ENCODE data around the gene CD84.
"Not testable (repeated sequence)": the region's sequence is repeated elsewhere in the genome, so short reads cannot be mapped to it uniquely, and the experiment has no call there.

CD84 gene

DNA sequence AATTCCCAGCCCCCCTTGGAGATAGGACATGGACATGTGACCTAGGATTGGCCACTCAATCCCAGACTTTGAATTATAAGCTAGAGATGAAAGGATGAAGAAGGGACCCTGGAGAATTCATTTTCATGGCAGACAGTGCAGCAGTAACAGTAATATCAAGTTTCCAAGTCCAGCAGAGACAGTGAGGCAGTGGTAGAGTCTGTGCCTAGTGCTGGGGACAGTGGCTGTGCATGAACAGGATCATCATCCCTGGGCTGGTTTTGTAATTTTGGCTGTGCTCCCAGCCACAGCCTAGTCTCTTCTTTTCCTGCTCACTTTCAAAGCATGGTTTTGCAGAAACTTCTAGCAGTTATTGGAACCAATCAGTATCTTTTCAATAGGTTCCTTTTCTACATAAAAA lies 29.6 kb upstream of the CD84 start:
- no peak for DNase-seq (ENCODE audit: low read depth in 2 of 2)

DNA sequence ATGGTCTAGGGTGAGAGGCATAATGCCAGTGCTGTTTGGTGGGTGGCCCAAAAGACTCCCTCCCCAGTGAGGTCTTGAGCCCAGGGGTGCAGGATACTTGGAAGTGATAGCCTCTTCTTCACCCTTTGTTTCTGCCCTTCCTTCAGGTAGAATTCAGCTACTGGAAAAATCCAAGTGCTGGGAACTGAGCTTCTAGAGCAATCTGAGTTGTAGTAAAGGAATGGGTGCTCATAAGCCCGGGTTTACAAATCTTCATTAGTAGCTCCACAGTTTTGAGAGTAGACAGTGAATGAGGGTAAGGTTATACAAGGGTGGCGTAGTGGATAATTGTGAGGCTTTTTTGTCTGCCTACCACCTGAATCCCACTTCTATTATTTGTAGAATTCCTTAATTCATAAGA lies 29.2 kb upstream of the CD84 start:
- DNase-seq (ENCODE audit: low read depth in 2 of 2): no peak

DNA sequence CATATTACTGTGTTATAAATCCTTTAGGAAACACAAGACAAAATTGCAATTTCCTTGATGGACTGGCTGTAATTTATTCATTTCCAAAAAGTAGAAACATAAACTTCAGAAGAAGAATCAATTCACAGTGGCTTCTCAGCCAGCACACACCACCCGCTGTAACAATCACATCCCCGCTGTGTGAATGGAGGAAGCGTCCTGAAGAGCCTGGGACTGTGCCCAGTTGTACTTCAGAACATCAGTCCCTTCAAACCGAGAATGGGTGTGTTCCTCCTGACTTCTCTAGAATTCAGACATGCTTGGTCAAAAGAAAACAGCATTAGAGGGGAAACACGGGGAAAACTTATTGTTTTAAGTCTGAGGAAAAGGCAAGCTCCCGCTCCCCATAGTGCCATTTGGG lies 28.8 kb upstream of the CD84 start:
- DNase-seq (ENCODE audit: low read depth in 2 of 2): no peak

DNA sequence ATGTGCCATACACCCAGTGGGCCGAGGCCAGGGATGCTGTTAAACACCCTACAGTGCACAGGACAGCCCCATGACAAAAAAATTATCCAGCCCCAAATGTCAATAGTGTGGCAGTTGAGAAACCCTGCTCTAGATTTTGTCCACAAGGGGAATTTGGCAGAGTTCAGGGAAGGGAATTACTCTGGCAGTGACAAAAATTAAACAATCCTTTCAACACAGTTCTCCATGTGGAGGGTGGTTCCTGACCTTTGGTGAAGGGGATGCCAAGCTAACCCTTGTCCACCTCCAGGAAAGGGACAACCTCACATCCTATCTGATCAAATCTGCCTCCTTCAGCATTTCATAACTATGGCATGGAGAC lies 28.4 kb upstream of the CD84 start:
- no peak for DNase-seq (ENCODE audit: low read depth in 2 of 2)

DNA sequence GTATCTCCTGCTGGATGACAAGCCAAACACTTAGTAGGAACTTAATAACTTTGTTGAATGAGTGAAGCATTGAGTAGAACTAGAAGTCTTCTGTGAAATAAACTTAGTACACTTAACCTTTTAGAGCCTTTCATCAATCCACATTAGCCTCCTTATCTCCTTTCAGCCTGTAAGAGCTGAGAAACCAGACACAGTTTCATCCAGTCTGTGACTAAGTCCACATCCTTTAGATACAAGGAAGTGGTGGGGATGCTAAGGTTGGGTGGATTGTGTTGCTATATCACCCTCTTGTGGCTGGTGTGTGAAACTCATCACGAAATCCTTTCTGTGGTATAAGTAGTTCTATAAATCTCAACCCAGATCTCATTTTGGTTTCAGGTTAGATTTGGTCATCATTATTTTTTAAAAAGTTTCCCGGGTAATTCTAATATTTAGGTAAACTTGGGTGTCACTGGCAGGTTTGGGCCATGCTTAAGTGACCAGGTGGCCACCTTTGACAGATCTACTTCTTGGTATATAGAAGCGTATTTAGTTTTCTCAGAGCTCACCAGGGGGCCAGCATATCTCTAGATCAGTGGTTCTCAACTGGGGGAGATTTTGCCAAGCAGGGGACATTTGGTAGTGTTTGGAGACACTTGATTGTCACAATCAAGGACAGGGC lies 27.8 kb upstream of the CD84 start:
- no peak for DNase-seq (ENCODE audit: low read depth in 2 of 2)

DNA sequence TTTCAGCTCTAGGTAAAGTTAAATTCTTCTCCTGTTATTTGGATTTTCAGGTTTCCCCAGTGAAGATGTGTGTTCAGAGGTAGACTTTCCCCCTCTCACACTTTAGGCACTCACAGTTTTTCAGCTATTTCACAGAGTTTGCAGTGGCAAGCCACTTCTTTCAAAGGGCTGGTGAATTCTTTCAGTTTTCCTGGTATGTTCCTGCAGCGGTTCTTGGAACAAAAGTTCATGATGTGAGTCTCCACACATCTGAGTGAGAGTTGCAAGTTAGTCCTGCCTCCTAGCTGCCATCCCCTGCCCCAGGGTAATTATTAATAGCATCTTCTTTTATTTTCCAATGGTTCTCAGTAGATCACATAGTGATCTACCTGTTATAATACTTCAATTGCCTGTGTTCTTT lies 27.3 kb upstream of the CD84 start:
- no peak for DNase-seq (ENCODE audit: low read depth in 2 of 2)

DNA sequence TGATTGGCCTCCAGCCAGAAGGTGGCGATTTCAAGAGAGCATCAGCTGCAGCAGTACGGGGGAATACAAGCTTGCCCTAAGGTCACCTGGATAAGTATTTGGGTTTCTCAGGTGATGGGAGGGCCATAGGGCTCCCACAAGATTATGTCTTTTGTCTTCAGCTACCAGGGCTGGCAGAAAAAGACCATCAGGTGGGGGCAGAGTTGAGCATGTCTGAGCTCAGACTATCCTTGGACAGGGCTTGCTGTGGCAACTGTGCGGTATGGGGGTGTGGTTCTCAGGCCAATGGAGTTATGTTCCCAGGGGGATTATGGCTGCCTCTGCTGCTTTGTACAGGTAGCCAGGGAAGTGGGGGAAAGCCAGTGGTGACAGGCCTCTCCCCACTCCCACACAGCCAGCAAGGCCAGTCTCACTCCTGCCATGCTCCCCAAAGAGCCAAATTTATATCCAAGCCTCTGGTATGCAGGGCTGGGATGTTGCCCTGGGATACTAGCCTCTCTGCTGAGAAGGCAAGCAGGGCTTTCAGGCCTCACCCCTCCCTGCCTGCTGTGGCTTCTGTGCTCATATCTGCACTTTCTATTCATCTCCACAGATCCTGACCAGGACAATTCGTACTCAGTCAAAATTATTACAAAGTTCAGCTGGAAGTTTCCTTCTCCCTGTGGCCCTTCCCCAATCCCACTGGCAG lies 26.6 kb upstream of the CD84 start:
- DNase-seq (ENCODE audit: low read depth in 2 of 2): no peak

DNA sequence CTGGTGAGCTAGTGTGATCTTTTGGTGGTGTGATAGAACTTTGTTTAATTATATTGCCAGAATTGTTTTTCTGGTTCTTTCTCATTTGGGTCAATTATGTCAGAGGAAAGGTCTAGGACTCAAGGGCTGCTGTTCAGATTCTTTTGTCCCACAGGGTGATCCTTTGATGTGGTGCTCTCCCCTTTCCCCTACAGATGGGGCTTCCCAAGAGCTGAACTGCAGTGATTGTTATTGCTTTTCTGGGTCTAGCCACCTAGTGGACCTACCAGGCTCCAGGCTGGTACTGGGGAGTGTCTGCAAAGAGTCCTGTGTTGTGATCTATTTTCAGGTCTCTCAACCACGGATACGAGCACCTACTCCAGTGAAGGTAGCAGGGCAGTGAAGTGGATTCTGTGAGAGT lies 25.9 kb upstream of the CD84 start:
- no peak for DNase-seq (ENCODE audit: low read depth in 2 of 2)

DNA sequence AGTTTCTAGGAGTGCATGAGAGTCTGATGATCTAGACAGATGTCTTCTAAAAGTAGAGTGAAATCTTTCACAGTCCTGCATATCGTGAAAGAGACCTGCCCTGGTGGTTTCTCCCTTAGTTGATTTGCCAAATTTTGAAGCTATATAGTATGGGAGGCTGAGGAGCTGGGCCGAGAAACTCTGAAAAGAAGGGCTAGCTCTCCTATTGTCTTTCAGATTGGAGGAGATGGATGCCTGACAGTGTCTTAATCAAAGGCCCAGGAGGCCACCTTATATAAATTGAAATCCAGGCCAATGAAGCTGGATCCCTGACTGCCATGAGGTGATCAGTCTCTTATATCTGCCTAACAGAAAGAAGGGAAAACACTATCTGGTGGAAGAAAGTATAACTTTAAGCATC lies 18.4 kb upstream of the CD84 start:
- DNase-seq (ENCODE audit: low read depth in 2 of 2): no peak

DNA sequence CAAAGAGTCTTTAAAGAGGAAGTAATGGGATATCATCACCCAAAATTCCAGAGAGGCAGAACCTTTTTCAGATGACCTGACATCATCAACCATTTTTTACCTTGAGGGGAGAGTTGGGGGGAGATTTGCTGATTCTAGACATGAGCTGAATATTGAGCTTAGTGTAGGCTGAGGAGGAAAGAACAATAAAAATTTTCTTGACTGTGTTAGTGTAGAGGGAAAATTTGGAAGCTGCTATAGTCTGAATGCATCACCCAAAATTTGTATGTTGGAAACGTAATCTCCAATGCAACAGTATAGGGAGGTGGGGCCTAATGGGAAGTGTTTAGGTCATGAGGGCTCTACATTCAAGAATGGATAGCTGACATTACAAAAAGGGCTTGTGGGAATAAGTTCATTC lies 17.8 kb upstream of the CD84 start:
- no peak for DNase-seq (ENCODE audit: low read depth in 2 of 2)

DNA sequence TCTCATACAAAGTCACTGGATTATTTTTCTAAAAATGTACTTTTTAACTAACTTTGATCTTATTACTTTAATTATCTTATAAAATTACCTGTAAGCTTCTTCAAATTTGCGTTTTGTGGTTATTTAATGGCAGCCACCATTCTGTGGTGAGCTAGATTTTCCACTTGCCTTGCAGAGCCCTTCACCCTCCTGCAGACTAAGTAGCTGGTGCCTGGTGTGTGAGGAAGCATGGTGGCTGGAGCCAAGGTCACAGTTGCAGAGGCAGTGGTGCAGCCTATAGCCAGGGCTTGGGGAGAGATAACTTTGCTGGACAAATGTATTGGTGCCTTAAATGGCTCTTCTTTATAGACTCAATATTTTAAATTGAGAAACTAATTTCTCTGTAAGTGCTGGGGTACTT lies 11.2 kb upstream of the CD84 start:
- no peak for DNase-seq (ENCODE audit: low read depth in 2 of 2)

DNA sequence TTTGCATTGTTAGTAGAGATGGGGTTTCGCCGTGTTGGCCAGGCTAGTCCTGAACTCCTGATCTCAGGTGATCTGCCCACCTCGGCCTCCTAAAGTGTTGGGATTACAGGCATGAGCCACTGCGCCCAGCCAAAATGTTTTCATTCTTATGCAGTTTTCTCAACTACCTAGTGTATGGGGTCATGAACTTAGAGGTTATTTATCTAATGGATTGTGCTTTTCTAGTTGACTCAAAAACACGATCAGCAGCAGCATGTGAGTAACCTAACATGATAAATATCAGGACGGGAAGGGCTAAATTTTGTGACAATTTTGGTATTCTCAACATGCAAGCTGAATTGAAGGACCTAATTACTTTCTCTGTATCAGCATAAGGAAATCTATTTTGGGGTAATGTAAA lies 9.2 kb upstream of the CD84 start:
- no peak for DNase-seq (ENCODE audit: low read depth in 2 of 2)

DNA sequence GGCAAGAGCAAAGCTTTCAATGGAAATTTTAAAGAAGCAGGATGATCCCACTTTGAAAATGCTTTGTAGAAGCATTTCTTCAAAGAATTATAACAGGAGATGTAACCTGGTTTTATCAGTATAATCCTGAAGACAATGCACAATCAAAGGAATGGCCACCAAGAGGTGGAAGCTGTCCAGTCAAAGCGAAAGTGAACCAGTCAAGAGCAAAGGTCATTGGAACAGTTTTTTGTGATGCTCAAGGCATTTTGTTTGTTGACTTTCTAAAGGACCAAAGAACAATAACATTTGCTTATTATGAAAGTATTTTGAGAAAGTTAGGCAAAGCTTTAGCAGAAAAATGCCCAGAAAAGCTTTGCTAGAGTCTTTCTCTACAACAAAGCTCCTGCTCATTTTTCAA lies 5.5 kb upstream of the CD84 start:
- DNase-seq (ENCODE audit: low read depth in 2 of 2): no peak

DNA sequence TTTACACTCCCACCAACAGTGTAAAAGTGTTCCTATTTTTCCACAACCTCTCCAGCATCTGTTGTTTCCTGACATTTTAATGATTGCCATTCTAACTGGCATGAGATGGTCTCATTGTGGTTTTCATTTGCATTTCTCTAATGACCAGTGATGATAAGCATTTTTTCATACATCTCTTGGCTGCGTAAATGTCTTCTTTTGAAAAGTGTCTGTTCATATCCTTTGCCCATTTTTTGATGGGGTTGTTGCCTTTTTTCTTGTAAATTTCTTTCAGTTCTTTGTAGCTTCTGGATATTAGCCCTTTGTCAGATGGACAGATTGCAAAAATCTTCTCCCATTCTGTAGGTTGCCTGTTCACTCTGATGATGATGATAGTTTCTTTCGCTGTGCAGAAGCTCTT lies 3.7 kb upstream of the CD84 start:
- DNase-seq (ENCODE audit: low read depth in 2 of 2): not testable (repeated sequence)

DNA sequence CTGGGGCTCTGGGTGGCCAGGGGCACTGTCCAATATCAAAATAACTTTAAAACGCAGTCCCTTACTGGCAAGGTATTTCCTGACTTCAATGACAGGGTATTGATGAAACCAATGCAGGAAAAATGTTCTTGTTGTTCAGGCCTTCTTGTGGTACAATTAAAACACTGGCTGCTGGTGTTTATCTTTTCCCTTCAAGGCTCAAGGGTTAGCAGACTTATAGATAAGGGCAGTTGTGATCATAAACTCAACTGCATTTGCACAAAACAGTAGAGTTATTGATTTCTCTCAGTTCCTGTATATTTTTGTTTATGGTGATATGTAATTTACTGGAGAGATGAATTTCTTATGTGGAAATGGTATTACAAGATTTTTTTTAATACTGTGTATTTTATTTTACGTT lies 2.7 kb upstream of the CD84 start:
- no peak for DNase-seq (ENCODE audit: low read depth in 2 of 2)

DNA sequence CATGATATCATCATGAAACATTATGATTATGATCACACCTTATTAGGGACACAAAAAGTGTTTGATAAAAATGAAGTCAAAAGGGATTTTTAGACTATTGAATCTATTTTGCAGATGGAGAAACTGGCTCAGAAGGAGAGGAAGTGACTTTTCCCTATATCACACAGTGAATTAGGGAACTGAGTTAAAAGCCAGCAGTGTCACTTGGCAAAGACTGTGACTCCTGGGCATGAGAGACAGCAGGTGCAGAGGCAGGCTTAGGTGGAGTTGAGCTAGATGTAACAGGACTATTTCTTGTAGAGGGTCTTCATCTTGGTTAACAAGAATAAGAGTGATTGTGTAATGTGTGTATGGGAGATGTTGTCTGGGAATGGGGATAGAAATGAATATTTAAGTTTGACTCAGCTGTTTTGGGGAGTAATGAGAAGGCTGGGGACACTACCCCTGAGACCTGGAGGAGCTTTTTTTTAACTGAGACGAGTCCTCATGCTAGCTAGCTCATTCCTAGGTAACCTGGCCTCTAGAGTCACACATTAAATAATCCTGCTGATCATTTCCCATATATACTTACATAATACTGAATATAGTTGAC lies 1.0 kb upstream of the CD84 start:
- DNase-seq (ENCODE audit: low read depth in 2 of 2): no peak

DNA sequence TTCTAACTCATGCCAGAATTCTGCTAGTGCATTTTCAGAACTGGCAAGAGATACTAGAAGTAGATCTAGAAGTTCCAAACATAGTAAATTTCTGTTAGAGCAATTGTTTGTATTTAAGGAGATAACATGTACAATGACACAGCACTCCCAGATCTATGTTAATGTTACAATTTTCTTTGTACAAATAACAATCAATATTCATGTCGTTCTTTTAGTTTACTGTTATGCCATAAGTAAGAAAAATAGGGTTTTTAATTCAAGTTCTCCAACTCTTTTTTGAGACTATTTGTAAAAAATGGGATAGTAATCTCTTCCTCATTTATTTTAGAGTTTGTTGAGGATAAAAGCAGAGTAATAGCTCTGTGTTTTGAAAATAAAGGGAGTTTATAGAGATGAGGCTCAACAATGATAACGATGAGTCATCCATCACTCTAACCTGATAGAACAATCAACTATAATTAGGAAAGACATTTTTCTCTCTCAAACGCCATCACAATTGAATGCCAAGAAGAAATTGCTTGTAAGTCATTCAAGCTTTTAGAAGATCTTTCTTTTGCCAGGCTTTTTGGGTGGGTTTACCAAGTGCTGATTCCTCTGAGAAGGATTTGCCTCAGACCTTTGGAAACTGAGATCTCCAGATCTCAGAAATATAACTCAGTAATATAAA lies 638 bp downstream of the CD84 start:
- DNase-seq (ENCODE audit: low read depth in 2 of 2): no peak

DNA sequence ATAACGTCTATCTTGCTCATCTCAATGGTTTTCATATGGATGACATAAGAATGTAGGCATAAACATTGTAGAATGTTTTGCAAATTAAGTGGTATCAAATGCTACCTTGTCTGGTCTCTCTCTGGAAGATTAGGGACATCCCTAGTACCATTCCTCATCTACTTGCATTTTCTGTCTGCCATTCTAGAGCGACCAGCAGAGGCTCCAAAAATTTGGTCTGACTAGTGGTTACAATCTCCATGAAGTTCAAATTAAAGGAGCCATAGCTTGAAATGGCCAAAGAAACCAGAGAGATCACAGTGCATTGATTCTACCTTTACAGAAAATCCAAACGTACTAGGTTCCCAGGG lies 1.1 kb downstream of the CD84 start:
- no peak for DNase-seq (ENCODE audit: low read depth in 2 of 2)

DNA sequence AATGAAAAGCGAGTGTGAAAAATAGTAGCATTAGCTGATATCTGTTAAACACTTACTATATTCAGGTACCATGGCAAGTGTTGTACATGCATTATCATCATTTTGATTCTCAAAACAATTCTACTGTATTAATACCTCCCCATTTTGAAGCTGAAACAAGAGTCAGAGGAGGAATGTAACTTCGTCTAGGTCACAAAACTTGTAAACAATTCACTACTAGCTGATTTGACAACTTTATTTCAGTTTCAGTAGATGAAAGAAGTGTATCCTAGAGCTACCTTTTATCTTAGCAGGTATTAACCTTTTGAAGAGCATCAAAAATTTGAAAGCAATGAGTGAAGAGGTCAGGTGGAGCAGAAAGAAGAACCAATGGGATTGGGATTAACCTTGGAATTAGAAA lies 1.6 kb downstream of the CD84 start:
- DNase-seq (ENCODE audit: low read depth in 2 of 2): no peak

DNA sequence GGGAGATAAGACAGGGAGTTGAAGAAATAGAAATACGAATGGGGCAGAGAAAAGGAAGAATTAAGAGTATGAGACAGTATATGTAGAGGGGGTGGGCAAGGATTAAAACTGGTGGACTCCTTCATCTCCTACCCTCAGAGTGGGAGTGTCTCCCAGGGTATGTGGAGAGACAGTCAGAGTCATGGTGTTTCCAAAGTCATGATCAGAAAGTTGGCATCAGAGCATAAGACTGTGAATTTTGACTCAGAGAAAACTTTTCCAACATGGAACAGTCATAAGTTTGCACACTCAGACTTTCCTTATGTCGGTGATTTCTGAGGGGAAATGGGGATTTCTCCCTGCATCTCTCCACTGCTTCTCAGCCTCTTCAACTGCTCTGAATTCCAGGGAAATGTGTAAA lies 2.4 kb downstream of the CD84 start:
- DNase-seq (ENCODE audit: low read depth in 2 of 2): no peak

DNA sequence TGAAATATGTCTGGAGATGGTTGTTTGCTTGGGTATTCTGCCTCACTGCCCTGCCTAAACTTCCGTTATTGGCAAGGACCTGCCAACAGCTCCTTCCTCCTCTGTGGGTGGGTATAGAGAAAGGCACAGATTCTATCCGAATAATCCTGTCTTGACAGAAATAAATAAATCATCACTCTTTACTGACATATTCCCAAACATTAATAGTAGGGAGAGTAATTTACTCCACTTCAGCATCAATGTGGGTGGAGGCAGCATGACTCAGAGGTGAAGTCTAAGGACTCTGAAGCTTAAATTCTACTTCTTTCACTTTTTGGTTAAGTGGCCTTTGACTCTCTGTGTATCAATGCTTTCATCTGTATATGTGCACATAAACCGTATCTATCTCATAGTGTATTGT lies 2.9 kb downstream of the CD84 start:
- DNase-seq (ENCODE audit: low read depth in 2 of 2): peak in 1 of 2 donors; percentile 47

DNA sequence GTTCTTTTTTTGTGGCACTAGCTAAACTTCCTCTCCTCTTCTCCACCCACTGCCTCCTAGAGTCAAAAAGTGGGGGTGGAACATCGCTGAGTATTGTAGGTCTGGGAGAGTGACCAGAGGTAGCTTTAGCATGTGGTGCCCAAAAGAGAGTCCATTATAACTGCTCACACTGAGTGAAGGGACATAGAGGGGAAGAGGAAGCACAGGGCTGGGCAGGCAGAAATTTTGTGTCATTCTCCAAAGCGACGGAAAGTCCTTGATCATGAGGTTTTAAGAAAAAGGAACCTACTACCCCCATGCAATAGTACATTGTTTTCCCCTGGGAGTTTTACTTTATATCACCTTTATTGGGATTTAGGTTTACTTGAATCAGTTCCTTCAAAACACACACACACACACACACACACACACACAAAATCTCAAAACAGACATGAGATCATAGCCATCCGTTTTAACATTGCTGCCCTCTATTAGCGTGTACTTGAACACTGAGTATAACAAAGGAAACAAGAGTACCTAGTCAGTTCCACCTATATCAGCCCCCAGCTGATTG lies 4.1 kb downstream of the CD84 start:
- no peak for DNase-seq (ENCODE audit: low read depth in 2 of 2)

DNA sequence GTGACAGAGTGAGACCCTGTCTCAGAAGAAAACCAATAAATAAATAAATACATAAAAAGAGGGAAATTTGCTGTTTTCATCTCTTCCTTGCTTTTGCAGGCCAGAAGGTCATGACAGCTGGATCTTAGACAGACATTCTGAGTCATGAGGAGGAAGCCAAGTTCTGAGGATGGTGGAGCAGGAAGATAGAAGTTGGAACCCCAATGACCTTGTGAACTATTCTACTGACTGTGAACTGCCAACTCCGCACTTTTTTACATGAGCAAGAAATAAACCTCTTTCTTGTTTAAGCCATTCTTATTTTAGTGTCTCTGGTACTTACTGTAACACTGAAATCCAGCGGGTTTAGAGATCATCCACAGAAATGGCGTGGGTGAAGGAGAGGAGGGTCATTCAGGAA lies 8.5 kb downstream of the CD84 start:
- DNase-seq (ENCODE audit: low read depth in 2 of 2): no peak
